Dermis microvascular lymphatic vessel endothelial cell (primary cell): ENCODE results near the gene BABAM2. TPM values are rescaled to one million over a fixed set of nuclear protein-coding genes. Genes with fewer than 3 reads are reported as not detected.
"Not testable (repeated sequence)": the region's sequence is repeated elsewhere in the genome, so short reads cannot be mapped to it uniquely, and the experiment has no call there.

Source experiments
- DNase-seq, 2 donors: peaks; one replicate each; pipeline versions ENCODE4 v3.0.0 to v3.0.0-alpha.2; 2010; ENCODE audit warnings: low read depth in 2 of 2
- total RNA-seq: library from RNA; depleted of rRNA; stranded (reverse); fragments of >200 nt; gene quantifications from 2 replicates; pipeline ENCODE4 v1.2.1, GENCODE V29; 2014

The BABAM2 gene
- total RNA-seq, 1 donor from 2014 or later: 13.0 TPM

DNA sequence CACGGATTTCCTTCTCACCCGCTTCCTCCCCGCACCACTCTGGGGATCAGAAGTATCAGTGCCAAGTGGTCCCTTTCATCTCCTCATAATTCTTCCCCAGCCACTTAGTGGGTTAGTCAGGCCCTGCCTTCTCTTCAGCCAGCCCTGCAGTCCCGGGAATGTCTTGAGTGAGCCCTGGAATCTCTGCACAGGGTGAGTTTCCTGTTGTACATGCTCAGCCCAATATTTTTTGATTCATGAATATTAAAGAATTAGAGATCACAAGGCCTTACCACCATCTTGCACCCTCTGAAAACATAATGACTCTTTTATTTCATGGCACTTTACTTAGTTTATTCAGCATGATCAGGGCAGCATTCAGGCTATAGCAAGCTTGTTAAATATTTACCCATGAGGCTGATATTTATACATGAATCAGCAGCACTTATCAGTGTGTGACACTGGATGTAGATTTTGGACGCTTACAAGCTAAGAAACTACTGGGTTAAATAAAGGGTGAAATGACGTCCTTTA is 342.7 kb downstream of the BABAM2 start:
- no peak for DNase-seq

DNA sequence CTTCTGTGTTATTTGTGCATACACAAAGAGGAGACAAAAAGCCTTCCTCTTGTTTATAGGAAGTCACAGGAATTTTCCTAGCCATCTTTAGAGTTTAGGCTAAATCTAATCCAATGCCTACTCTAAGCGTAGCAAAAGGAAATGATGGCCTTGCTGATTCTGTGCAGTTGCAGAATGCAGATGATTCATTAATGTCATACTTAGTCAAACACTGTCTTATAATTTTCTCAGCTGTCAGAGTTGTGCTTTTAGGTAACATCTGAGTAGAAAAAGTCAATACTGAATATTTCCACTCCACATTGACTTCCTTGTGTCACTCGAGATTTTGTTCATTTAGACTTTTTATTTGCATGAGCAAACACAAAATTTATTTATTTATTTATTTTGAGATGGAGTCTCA is 344.3 kb downstream of the BABAM2 start:
- no peak for DNase-seq

DNA sequence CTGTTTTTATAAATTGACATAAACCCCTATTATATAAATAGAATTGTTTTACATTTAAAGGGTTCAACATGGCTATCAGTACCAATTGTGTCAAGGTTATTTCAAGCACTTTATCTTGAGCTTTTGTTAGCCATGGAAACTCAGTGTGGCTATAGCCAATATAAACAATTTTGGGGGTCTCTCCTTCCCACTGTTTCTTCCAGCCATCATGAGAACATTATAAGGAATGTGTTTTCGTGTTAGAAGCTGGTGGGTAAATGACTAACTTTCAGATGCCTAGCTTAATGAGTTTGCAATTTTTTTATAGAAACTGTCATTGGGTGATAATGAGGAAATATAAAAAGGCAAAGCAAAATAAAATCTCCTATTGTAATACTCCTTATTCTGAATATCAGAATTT is 348.7 kb downstream of the BABAM2 start:
- DNase-seq: no peak

DNA sequence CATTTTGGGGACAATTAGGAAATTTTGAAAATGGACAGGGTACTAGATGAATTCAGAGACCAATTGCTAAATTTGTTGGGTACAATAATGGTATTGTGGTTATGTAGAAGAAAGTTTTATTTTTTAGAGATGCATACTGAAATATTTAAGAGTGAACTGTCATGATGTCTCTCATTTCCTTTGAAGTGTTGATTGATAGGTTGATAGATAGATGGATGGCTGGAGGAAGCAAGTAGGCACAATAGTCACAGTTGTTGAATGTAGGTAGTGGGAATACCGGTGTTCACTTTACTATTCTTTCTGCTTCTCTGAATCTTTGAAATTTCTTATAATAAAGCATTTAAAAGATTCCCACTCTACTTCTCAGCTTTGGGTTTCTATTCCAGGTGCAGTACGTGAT is 350.4 kb downstream of the BABAM2 start:
- DNase-seq: no peak

DNA sequence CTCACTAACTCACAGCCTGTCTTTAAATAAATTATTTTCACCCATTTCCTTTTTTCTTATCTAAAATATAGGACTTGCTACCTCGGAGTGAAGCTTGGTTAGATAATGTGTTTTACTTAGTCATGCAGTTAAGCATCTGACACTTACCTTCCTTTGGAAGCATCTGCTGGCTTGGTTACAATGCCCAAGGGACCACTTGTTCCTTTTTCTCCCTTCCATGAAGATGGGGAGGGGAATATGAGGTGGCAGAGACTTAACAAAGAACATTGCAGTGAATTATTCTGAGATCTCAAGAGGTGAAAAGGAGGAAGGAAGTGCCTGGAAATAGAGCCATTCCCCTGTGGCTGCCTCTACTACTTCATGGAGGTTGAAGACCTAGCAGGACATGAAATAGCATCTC is 356.8 kb downstream of the BABAM2 start:
- no peak for DNase-seq

DNA sequence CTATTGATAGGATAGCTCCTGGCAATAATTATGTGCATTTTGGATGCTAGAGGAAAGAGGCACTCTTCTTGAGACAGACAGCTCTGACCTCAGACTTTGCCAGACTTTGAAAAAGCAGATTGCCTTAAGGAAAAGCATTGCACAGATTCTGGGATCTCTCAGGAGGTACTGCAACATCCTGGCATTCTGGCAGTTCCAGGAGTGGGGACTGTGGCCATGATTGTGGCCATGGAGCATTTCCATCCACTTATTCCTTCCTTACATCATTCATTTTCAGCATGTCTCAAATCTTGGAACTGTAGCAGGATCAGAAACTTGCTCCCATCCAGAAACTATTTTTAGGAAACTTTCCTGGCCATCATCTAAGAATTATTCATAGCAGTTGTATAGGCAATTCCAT is 357.2 kb downstream of the BABAM2 start:
- DNase-seq: no peak

DNA sequence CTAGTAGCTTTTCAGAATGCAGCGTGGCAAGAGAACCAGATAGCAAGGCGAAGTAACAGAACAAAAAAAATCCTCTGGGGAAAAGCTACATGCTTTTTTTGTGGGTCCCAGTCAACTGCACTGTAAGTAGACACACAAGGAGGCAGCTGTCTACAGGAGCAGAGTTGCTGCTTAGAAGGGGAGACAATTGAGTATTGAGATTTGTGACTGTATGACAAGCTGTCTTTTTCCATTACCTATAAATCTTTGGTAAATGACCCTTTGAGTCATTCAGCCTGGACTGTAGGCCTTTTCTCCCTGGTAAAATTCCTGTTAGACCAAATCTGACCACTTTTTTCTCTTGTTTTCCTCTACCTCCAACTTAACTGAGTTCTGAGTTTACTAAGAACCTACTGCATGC is 358.0 kb downstream of the BABAM2 start:
- no peak for DNase-seq

DNA sequence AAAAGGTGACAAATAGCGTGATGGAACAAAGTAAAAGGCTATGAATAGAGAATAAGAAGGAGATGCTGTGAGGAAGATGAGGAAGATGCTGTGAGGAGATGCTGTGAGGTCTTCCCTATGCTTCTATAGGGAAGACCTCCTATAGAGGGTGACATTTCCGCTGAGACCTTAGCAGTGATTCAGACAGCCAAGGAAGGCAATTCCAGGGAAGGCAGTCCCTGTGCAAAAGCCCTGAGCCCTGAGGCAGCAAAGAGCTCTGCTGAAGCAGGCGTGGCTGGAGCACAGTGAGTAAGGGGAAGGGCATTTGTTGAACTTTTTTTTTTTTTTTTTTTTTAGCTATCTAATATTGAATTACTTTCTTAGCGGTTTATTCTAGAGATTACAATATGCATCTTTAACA is 359.5 kb downstream of the BABAM2 start:
- no peak for DNase-seq

DNA sequence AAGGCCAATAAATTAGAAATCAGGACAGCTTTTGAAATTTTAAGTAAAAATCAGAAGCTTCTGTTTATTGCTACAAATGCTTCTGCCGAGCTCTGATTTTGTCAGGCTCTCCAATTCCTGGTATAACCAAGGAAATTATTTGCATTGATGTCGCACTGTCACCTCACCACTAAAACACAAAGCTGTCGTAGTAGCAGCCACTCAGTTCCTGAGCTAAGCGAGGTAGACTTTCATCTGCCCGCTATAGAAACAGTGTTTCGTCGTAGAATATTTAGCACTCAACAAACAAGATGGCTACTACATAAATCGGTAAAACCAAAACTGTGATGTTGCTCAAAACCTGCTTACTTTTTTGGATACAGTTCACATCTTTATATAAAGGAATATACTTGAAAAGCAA is 360.8 kb downstream of the BABAM2 start:
- no peak for DNase-seq

DNA sequence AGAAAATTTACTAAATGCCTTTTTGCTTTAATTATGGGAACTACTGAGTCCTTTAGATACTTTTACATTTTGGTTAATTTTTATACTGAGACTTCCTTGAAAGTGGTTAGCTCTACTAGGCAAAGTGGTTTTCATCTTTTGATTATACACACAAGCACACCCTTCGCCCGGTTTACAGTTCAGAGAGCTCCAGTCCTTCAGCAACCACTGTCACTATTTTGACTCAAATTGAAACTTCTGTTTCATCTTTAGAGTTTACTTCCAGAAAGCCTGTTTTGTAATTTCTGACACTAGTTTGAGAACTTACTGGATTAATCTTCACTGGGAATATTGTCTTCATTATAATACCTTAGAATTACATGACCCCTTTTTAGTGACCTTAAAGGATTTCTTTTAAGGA is 361.8 kb downstream of the BABAM2 start:
- no peak for DNase-seq

DNA sequence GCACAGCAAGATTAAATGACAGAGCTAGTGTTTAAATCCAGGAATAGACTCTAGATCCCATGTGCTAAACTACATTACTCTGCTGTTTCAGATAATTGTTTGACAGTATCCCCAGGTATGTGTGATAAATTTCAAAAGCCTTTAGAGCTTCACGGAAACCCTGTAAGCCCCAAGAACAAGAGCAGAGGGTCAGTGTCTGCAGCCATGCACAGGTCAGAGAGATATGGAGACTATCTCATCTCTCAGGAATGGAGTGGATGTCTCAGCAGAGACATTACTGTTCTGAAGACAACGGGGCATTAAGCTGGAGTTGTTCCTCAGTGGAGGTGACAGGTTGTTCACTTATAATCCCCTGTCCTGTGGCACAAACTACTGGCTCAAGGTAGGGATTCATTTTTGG is 363.0 kb downstream of the BABAM2 start:
- DNase-seq: no peak

DNA sequence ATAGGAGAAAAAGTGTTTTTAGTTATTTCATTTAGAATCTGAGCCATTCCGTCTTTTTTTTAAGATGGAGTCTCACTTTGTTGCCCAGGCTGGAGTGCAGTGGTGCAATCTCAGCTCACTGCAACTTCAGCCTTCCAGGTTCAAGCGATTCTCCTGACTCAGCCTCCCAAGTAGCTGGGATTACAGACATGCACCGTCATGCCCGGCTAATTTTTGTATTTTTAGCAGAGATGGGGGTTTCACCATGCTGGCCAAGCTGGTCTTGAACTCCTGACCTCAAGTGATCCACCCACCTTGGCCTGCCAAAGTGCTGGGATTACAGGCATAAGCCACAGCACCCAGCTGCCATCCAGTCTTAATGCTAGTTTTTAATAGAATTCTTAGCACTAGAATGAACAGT is 364.7 kb downstream of the BABAM2 start:
- DNase-seq: not testable (repeated sequence)

DNA sequence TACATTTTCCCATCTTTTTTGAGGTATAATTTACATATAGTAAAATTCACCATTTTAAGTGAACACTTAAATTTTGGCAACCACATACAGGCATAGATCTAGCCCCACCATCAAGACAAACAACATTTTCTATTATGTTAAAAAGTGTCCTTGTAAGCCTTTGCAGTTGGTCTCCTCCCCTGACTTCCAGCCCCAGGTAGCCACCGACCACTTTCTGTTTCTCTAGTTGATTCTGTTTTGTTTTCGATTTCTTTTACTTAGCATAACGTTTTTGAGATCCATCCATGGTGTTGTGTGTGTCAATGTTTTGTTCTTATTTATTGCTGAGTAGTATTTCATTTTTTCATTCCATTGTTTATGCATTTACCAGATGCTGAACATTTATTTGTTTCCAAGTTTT is 366.7 kb downstream of the BABAM2 start:
- no peak for DNase-seq

DNA sequence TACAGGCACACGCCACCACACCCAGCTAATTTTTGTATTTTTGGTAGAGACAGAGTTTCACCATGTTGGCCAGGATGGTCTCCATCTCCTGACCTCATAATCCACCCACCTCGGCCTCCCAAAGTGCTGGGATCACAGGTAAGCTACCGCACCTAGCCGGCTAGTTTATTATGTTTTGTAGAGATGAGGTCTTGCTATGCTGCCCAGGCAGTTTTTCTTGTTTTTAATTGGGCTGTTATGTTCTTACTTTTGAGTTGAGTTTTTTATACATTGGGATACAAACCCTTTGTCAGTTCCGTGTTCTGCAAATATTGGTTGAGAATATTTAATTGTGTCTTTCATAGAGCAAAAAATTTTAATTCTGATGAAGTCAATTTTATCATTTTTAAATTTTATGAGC is 368.7 kb downstream of the BABAM2 start:
- not testable (repeated sequence) for DNase-seq

DNA sequence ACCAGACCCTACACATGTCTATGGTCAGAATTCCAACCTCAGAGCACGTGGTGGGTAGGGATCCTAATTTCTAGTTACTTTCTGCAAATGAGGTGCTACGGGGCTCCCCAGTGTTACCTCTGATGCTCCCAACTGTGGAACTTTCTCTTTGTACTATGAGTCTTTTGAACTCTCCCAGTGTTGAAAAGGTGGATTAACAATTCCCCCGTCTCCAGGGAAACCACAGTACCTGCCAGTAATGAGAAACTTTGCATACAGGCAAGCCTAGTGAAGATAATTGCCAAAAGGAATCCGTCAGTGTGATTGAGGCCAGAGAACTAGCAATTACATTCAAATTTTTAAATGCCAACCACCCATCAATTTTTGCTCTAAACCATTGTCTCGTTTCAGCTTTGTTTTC is 373.2 kb downstream of the BABAM2 start:
- DNase-seq: no peak

DNA sequence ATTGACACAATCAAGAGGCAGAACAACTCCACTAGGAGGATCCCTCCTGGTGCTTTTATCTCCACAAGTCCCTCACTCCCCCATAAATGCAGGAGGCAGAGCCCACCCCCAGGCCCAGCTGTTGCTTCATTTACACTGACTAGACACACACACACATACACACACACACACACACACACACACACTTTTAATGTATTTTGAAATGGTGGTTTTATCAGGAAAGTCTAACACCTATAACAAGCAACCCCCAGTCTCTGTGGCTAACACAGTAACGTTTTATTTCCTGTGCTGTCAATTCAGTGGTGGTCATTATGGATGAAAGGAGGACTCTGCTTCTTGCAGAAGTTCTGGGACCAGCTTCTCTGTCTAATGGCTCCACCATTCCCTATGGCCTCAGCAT is 376.8 kb downstream of the BABAM2 start:
- no peak for DNase-seq

DNA sequence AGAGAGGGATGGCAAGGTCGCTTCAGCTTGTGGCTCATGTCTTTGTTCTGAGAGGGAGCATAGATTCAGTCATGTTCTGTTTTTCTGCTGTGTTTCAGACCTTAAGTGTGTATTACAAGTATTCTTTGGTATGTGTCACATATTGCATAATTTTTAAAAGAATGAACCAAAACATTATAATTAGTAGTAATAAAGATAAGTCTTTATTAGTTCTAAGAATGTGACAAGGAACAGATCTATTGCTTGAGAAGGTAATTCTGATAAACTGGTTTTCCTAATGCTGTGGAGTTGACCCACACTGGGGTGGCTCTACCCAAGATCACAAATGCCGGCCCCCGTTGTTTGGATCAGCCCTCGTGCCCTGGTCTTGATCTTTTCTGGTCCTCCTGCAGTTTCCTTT is 377.9 kb downstream of the BABAM2 start:
- no peak for DNase-seq

DNA sequence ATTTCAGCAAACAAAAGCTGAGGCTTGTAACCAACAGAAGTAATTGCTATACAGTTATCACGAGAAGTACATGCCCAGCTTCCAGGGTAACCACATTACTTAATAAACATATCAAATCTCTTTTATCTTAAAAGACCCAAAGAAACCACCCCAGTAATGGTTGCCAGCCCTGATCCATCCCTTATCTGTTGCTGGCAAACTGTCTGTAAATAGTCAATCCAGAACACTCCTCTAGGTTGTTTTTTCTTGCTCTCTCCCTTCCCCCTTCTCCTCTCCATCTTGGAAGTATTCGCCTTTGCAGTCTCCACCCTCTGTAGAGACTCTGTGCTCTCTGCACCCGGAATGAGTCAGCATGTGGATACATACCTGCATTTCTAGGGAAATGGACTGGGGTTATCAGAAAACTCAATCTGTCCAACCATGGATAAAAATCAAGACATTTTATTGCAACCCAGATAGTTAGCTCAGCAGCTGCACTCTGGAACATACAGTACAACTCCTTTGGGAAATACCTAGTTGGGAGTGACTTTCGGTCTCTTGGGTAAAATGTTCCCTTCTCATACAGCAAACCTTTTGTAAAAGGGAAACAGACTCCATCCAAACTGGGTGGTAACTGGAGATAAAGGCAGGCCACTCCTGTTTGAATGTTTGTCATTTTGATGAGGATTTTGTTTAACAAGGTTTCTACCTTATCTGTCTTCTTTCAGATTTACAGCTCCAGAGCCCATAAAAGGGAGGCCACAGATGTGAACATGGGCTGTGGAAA is 378.7 kb downstream of the BABAM2 start:
- peak in 1 of 2 donors; percentile 25 for DNase-seq

DNA sequence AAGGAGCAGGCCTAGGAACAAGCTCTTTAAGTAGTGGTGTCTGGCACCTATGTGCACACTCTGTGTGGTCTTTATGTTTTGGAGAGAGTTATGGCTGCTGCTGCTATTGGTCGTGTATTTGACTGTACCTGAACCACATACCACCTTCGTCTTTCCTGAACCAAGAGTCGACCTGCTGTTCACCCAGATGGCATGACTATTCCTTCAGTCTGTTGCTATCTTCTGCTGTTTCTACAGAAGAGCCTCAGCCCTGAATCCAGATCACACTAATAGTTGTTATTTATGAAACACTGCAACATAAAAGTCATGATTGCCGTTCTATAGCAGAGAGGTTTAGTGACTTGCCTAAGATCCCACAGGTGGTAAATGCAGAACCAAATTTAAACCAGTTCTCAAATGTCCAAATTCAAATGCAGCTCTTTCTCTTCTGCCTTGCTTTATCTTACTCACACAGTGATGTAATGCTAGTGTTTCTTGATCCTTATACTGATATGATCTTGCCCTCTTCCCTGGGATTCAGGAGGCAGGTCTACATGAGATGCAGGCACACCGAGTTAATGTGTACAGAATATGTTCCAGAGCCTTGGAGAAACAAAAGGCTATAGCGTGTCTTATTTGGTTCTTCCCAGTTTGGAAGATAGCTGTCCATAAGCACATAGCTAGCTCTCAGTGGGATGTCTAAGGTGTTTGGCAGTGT is 380.1 kb downstream of the BABAM2 start:
- DNase-seq: no peak

DNA sequence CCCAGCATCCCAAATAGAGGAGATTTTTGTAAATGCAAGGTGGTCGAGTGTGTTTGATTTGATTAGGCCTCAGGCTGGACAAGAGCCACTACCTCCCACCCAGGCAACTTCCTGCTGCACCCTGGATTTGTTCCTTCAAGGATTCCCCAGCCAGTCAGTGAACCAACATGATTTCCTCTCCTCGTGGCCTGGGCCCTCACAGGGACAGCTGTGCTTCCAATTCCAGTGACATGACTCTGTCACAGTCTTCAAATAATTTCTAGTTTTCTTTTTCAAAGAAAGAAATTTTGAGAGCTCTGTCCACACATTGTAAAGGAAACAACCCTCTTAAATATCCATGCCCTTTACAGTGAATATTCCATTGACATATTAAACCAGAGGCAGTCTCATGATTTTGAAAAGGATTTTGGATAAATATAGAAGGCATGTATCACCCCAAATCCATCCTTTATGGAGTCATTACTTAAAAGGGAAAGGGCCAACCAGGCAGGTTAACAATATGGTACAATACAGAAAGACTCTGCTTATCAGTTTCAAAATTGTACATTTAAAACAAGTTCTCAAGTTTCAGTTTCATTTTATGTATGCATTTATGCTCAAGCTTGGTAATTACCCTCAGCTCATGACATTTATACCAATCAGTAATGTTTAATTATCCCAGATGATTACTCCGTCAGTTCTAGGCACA is 380.8 kb downstream of the BABAM2 start:
- no peak for DNase-seq

DNA sequence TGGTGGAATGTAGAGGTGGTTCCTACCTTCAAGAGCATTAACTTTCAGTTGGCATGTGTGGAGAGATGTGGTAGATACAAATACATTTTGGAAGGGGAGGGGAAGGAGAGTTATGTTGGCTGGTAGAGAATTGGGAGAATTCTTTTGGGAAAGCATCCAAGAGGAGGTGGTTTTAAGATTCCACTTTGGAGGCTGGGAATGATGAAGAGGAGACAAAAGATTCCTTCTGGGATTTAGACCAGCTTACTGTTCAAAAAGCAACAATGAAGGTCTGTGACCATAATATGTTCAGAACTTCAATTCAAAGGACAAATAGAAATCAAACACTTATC is 381.4 kb downstream of the BABAM2 start:
- DNase-seq: no peak

DNA sequence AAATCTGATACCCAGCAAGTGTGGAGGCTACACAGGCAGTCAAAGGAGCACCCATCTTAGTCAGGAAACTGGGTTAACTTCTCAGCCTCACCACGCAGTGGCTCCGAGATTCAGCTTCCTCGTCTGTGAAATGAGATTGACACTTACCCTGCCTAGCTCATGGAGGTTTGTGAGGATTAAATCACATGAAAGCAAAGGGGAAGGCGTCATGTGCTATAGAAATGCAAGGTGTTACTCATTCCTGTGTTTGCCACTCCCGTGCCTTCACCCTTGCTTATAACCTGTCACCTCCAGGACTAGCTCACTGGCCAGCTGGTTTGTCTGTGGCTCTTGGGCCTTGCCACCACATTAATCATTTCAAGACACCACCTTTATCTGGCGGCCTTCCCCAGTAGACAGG is 383.2 kb downstream of the BABAM2 start:
- DNase-seq: no peak
